Brain microvascular endothelial cell (primary cell): ENCODE data around the gene UBE2E2.

Experiments
- DNase-seq: peaks from one replicate; pipeline ENCODE4 v3.0.0-alpha.2; 2020
- H3K27ac ChIP-seq: fragments of 250-450 bp; sonication (Bioruptor Pico); 2 replicates; pipeline ENCODE4 v1.5.1; 2020; ENCODE audit warnings: mild to moderate bottlenecking, moderate library complexity
- H3K27me3 ChIP-seq: fragments of 250-450 bp; sonication (Bioruptor Pico); replicated peaks from 2 replicates; pipeline ENCODE4 v1.5.1; 2020; ENCODE audit warnings: mild to moderate bottlenecking
- H3K36me3 ChIP-seq: fragments of 250-450 bp; sonication (Bioruptor Pico); replicated peaks from 2 replicates; pipeline ENCODE4 v1.5.1; 2020; ENCODE audit warnings: mild to moderate bottlenecking
- H3K4me3 ChIP-seq: 2 replicates; pipeline ENCODE4 v1.5.1; 2011; ENCODE audit warnings: low read depth, mild to moderate bottlenecking, control low read depth, low read length, moderate library complexity
- in situ Hi-C: cut with HindIII; loops from 2 replicates; pipeline ENCODE4 v1.10.0; 2017; ENCODE audit warnings: low sequenced_read_pairs, low pct_ligation_motif_present
- TF ChIP-seq, protein P1 (sequence below): IDR thresholded peaks from 2 replicates; pipeline ENCODE4 v1.5.1; 2011; ENCODE audit warnings: low read depth, mild to moderate bottlenecking, moderate library complexity, low read length, control low read depth, inconsistent platforms; ENCODE audit errors: missing control alignments

Gene UBE2E2

DNA sequence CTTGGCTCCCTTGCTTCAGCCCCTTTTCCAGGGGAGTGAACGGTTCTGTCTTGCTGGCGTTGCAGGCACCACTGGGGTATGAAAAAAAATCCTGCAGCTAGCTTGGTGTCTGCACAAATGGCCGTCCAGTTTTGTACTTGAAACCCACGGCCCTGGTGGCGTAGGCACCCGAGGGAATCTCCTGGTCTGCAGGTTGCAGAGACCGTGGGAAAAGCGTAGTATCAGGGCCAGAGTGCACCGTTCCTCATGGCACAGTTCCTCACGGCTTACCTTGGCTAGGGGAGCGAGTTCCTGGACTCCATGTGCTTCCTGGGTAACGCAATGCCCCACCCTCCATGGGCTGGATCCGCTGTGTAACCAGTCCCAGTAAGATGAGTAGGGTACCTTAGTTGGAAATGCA, 214.9 kb downstream of the UBE2E2 start:
- no peak for DNase-seq
- TF ChIP-seq, protein P1, sequence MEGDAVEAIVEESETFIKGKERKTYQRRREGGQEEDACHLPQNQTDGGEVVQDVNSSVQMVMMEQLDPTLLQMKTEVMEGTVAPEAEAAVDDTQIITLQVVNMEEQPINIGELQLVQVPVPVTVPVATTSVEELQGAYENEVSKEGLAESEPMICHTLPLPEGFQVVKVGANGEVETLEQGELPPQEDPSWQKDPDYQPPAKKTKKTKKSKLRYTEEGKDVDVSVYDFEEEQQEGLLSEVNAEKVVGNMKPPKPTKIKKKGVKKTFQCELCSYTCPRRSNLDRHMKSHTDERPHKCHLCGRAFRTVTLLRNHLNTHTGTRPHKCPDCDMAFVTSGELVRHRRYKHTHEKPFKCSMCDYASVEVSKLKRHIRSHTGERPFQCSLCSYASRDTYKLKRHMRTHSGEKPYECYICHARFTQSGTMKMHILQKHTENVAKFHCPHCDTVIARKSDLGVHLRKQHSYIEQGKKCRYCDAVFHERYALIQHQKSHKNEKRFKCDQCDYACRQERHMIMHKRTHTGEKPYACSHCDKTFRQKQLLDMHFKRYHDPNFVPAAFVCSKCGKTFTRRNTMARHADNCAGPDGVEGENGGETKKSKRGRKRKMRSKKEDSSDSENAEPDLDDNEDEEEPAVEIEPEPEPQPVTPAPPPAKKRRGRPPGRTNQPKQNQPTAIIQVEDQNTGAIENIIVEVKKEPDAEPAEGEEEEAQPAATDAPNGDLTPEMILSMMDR = no peak
- no peak overlapping the region for H3K4me3 ChIP-seq
- H3K36me3 ChIP-seq = no peaks in the 10 kb centered on the region
- in situ Hi-C loops = no loop called here
- H3K27ac ChIP-seq = no peak overlapping the region
- H3K27me3 ChIP-seq = no peaks in the 10 kb centered on the region

DNA sequence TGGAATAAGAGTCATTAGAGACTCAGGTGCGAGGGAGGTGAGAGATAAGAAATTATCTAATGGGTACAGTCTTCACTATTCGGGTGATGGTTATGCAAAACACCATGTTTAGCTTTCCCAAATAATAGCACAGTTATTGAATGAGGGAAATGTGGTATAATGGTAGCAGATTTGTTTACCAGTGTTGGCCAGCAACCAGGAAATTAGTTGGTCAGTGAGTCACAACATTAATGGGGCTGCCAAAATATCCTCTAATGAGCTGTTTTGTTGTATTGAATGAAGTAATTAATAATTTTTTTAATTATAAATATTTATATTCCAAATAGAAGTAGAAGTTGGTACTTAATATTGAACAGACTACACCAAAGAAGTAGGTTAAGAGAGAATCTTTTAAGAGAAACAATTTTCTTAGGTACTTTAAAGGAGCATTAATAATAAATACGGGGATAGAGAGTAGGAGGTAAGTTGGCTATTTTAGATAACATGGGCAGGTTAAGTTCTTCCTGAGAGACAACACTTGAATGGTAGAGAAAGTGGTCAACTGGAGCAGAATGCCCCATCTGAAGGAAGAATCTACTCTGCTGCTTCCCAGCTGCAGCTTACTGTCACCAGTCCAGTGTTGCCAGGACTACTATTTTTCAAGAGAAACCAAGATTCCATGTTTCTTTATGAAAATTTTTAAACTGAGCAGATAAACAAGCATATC, 218.8 kb downstream of the UBE2E2 start:
- Histone ChIP-seq H3K36me3 (no peaks in the 10 kb centered on the region), H3K27ac (no peak overlapping the region), H3K4me3 (no peak overlapping the region), H3K27me3 (no peaks in the 10 kb centered on the region)
- in situ Hi-C loops = no loop called here
- DNase-seq = no peak
- TF ChIP-seq, protein P1 = no peak

DNA sequence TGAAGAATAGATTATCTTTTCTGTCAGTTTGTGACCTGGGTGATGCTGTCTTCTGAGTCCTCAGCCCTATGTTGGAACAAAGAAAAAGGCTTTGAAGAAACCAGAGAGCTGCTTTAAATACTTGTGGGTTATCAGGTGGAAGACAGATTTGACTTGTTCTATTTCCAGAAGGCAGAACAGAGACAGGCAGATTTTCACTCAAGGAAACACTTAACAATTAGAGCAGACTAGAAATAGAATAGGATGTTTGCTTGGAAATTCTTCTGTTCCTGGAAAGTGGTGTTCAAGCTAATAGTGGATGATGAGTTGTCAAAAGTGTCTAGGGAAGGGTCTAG, 219.4 kb downstream of the UBE2E2 start:
- H3K27ac ChIP-seq = no peak overlapping the region
- no peak for DNase-seq
- H3K27me3 ChIP-seq = no peaks in the 10 kb centered on the region
- no peaks in the 10 kb centered on the region for H3K36me3 ChIP-seq
- no peak overlapping the region for H3K4me3 ChIP-seq
- in situ Hi-C loops = no loop called here
- TF ChIP-seq, protein P1 = no peak

DNA sequence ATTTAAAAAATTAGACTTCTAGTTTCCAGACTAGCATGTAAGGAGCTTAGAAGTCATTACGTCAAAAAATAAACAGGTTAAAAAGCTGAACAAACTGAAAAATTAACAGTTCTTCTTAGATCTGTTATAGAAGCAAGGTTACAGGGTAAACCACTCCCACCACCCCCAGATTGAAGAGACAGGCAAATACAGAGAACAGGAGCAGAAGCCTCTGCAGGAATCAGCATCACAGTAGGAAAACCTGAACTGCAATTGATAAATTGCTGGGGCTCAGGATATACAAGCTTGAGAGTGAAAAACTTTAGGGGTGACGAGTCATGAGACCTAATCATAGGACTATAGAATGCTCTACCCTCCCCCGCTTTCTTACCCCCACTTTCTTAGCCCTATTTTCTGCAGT, 222.3 kb downstream of the UBE2E2 start:
- Histone ChIP-seq H3K36me3 (no peaks in the 10 kb centered on the region), H3K4me3 (no peak overlapping the region), H3K27ac (no peak overlapping the region), H3K27me3 (no peaks in the 10 kb centered on the region)
- DNase-seq = no peak
- in situ Hi-C loops = no loop called here
- TF ChIP-seq, protein P1 = no peak

DNA sequence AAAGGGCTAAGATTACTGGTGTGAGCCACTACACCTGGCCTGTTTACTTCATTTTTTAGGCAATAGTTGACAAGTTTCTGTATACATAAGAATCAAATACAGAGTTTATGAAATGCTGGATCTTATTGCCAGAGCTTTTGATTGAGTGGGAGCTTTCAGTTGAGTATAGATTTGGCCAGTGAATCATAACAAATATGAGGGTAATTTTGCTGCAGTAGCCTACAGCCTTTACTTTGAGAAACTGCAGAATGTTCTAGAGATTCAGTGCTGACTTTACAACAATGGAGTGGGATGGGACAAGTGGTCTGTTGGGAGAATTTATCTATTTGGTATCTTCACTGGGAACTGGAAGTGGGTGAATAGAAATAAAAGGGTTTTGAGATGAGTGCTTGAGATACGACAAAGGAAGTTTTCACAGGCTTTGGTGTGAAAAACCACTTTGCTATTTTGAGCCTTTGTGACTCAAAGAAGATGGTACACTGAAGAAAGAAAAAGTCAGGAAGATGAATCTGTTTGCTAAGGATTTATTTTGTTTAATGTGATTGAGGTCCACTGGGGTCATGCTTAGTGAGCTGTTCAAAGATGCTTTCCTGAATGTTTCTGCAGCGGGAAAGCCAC, 227.8 kb downstream of the UBE2E2 start:
- no peak for DNase-seq
- in situ Hi-C loops = no loop called here
- H3K36me3 ChIP-seq = no peaks in the 10 kb centered on the region
- H3K4me3 ChIP-seq = no peak overlapping the region
- H3K27ac ChIP-seq = no peak overlapping the region
- no peaks in the 10 kb centered on the region for H3K27me3 ChIP-seq
- TF ChIP-seq, protein P1 = no peak

DNA sequence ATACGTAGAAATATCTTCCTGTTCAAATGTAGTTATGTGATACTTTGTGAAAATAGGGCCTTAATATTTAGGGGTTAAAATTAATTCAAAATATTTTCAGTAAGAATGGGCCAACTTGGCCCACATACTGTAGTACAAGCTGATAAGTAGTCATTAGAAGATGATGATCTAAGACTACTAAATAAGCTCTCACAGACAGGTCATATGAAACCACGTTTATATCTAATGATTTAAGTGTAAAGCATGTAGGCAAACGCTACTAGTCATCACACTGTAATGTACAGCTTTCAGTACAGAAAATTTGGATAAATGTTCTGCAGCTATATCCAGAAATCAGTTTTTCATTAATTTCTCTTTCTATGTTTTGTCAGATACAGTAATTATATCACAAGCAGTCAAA, 228.6 kb downstream of the UBE2E2 start:
- H3K27me3 ChIP-seq = no peaks in the 10 kb centered on the region
- no peak overlapping the region for H3K27ac ChIP-seq
- no peaks in the 10 kb centered on the region for H3K36me3 ChIP-seq
- no peak for DNase-seq
- in situ Hi-C loops = no loop called here
- no peak overlapping the region for H3K4me3 ChIP-seq
- TF ChIP-seq, protein P1 = no peak
